Measurements from ENCODE around the gene PTPRN2.
"Not testable (repeated sequence)": the region's sequence is repeated elsewhere in the genome, so short reads cannot be mapped to it uniquely, and the experiment has no call there.

PTPRN2 gene

DNA sequence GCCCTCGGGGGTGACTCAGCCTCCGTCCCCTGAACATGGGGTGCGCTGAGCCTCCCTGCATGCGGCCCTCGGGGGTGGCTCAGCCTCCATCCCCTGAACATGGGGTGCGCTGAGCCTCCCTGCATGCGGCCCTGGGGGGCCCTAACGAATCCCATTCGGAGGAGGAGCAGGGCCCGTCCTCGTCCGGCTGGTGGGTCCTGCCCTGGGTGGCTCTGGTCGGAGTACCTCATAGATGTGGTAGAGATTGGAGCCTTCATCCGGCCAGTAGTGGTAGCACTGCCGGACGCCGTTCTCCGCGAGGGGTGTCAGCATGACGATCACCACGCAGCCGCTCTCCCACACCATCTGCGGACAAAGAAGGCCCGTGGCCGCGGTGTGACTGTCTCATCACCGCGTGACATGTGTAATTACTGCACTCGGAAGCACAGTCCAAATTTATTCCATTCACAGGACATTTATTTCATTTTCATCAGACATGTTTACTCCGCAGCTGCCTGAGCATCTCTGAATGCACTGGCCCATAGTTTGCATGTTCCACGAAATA lies 1009.8 kb downstream of the PTPRN2 start:
- DNase-seq (ENCODE audit: low spot score) = no peak

DNA sequence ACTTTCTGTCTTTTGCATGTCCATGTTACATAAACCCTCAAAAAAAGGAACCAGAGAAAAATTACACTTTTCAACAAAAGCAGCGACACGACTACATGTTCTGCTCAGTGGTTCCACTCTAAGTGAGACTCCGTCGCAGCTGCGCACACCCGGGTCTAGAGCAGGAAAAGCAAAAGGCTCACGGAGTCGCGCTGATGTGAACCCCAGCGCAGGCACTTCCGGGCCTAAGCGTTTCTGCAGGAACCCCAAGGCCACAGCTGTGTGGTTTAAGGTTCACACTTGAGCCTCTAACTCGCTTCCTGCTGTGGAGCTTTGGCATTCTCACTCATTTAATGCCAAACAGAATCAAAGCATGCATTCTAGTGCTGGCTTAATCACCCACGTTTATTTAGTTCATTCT lies 1010.6 kb downstream of the PTPRN2 start:
- no peak for DNase-seq (ENCODE audit: low spot score)

DNA sequence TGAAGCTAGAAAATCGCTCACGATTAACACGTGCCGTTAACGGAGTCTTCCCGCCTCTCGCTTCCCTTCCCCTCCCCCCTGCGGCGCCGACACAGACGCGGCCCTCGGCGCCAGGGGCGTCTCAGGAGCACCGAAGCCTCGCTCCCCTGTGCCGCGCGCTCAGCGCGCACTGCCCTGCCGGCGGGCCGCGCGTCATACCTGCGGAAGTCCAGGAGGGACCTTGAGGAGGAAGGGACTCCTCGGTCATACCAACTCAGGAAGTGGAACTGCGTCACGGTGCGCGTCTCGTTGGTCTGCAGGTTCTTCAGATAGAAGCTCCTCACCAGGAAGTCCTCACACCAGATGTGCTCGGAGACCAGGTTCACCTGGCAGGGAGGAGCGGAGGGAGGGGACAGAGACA lies 1011.2 kb downstream of the PTPRN2 start:
- peak; percentile 19 for DNase-seq (ENCODE audit: low spot score)

DNA sequence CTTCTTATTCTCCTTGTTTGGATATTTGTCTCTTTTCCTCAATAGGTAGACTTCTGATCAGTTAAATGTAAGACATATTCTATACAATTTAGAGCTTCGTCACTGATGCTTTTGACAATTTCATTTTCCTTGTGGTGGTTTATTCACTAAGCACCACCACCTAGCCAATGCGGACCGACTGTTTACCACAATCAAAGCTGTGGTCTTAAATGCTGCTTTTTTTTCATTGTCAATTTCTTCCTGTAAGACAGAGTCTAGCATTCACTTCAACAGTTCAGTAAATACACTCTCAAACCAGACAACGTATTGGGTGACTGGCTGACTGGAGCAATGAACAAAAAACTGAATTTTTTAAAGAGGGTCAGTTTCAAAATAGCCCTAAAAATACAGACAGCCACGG lies 1011.8 kb downstream of the PTPRN2 start:
- DNase-seq (ENCODE audit: low spot score) = no peak

DNA sequence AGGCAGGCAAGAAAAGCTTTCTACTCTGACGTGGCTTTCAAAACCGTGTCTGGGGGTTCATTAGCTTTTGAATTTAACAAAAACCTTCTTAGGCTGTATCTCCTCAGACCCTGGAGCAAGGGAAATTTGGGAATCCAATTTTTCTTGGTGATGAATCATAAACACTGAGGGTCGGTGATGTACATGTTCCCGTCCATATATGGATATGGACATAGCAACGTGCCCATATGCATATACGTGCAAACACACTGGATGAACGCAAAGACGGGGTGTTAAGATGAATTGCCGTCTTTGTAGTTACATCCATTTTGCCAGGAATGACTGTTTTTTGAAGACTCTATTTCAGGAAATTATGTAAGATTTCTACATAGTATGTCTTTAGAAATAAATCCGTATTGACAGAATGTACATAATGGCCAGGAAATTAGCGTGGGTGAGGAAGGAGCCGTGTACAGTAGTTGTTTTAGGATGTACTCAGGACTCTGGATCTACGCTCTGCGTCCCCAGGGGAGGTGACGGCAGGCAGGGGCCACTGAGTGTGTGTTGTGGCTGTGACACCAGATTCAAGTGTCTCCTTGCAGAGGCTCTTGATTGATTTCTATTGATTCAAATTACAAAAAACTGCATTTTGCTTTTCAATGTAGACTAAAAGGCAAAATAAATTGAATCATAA lies 1012.6 kb downstream of the PTPRN2 start:
- no peak for DNase-seq (ENCODE audit: low spot score)

DNA sequence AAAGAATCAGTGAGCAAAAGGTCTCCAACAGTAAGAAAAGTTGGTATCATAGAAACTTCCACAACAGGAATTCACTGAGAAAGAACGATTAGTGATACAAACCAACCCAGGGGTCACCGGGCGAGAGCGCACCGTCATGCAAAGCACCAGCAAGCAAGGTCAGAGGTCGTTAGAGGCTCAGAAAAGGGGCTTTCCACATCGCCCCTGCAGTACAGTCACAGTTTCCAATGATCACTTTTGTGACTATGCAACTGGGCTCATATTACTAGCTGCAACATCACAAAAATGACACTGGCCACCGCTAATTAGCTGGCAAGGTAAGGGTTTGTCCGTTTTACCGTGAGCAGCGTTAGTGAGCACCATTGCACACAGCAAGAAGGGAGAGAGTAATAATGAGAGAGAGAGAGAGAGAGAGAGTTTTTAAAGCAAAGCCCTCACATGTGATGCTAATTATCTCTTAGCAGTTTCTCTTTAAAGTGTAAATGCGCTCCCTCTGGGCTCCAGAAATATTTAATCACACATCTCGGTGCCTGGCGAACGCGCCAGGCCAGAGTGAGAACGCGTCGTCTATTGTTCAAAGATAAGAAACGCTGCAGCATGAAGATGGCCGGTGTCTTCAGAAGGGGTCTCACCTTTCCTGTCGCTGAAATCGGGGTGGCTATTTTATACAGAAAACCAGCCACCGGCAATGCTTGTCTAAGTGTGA lies 1013.4 kb downstream of the PTPRN2 start:
- DNase-seq (ENCODE audit: low spot score) = no peak

DNA sequence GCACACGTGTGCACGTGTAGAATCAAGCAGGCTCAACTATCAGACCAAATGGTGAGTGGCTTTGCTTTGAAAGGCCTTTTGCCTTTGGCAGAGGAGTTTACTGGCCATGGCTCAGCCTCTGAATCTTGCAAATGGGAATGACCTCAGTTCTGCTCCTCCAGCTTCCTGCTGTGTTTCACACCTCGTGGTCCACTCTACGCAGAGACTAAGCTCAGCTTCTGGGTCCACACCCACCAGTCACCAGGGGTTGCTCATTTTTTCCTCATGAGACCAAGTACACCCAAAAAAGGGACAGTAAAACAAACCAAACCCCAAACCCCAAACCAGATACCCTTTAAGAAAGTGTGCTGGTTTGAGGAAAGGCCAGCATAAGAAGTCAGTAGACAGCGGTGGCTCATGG lies 1014.4 kb downstream of the PTPRN2 start:
- DNase-seq (ENCODE audit: low spot score) = no peak

DNA sequence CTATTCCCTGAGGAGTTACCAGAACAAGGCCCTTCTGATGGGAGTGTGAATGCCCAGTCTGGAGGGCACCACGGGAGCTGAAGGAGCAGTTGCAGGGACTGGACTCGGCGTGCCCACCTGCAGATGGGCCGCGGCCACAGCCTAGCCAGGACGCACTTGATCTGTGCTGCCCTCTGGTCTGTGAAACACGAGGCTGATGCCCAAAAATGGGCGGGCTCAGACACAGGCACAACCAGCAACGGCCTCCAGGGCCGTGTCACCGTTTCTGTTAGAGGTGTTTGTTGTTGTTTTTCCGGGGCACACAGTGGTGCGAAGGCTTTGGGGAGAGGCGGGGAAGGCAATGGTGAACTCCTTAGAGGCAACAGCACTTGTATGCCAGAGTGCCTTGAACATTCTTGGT lies 1015.0 kb downstream of the PTPRN2 start:
- no peak for DNase-seq (ENCODE audit: low spot score)

DNA sequence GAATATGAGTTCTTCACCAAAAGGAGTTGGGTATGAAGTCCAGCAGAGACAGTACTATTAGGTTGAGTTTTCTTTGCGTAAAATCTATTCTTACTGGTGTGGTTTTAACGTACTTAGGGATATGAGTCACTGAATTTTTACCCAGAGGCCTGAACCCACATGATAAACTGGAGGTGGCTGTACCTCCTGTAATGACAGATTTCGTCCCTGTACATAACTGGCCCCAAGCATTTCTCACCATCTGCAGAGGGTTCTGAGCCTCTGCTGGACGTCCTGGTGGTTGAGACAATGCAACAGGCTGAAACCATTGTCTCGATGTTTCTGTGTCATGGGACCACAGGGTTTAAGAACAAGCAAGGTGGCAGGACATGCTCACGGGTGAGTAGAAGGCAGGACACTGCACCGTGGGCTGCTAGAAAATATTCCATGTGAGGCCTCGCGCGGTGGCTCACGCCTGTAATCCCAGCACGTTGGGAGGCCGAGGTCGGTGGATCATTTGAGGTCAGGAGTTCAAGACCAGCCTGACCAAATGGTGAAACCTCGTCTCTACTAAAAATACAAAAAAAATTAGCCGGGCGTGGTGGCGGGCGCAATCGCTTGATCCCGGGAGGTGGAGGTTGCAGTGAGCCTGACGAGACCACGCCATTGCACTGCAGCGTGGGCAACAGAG lies 1017.0 kb downstream of the PTPRN2 start:
- DNase-seq (ENCODE audit: low spot score) = no peak

DNA sequence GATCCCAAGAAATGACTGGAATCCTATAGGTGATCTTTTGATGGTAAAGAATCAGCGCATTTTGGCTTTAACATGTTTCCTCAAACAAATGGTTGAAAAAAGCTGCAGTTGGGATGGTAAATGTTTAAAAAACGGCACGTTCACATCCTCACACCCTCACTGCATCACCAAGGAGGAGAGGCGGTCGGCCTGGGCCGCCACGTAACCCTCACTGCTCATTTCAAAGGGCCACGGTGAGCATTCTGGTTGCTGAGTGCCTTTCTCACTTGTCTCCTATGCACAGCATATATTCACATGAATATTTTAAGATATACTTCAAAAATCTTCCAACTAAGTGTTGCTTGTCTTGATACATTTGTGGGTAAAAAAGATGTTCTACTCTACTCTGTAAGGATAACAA lies 1017.7 kb downstream of the PTPRN2 start:
- no peak for DNase-seq (ENCODE audit: low spot score)

DNA sequence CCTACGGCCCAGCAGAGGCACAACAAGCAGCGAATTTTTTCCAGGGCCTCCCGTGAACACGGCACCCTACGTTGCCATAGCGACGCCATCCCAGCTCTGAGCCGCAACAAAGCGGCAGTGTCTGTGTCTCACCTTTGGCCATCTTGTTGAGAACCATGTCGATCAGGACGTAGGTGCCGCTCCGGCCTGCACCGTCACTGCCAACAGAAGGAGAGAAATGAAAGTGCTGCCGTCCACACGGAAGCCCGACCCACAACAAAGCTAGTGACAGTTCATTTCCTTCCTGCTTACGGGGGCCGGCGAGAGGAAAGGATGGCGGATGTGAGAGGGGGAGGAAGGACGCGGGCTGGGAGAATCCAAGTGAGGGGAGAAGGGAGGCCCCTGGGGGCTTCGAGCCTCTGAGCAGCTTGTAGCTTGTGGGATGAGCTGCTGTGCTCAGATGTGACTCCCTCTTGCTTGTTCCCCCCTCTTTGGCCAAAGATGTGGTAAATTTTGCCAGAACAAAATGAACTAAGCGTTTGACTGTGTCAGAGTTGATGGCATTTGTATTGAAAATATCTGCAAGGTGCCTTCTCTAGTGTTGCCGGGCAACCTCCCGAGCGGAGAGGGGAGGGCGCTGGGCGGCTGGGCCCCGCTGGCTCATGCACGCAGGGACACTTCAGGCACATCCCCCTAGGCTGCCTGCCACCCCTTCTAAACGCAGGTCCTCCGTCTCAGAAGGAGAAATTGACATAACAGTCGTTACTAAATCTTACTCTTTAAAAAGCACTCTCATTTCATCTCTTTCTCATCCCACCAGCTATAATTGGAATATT lies 1018.6 kb downstream of the PTPRN2 start:
- peak; percentile 38 for DNase-seq (ENCODE audit: low spot score)

DNA sequence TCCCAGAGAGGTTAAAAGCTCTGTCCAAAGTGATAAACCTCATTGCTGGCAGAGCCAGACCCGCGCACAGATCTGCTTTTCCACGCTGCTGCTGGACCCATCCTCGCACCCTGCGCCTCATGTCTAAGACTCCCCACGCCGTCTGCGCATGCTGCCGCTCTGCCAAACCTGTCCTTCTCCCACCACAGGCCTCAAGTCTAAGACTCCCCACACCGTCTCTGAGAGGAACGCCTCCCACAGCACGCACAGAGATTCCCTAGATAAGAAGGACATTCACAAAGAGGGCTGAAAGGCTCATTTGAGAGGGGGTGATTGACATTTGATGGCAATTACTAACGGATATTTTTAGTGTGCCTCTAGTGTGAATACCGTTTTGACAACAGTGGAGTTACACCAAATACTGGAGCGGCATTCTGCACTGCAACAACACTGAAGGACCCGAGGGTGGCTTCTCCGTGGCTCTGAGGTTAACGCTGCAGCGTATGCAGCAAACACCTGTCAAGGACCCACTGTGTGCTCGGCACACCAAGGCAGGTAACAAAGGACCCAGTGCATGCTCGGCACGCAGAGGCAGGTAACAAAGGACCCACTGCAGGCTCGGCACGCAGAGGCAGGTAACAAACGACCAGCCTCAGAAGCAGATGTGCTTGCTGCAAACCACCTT lies 1019.4 kb downstream of the PTPRN2 start:
- no peak for DNase-seq (ENCODE audit: low spot score)

DNA sequence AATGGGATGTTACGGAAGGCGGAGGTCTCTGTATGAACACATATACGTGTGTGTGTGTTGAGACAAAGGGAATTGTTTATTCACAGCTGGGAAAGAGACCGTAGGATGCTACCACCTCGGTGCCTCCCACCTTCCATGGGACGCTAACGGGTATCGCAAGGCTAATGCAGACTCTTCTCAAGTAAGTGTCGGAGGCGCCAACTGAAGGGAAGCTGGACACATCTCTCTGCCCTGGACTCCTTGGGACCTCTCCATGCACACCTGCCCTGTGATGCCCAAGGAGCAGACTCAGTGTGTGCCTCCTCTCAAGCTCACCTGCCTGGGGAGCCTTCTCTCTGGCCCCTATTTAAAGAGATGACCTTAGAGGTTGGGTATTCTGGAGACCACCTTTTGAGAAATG lies 1020.0 kb downstream of the PTPRN2 start:
- DNase-seq (ENCODE audit: low spot score) = no peak

DNA sequence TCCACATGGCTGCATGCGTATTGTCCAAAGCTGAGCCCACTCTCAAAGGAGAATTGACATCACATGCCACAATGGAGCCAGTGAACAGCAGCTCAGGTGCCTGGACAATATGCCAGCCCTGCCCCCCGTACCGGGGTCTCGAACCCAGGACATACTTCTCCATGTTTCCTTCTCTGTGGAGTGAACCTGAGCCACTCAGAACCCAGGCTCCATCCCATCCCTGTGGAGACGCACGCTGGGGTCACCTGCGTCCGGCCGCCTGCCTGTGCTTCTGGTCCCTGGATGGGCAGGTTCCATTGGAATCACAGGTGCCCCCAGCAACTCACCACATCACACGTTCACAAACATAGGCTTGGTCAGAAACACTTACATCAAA lies 1021.0 kb downstream of the PTPRN2 start:
- no peak for DNase-seq (ENCODE audit: low spot score)

DNA sequence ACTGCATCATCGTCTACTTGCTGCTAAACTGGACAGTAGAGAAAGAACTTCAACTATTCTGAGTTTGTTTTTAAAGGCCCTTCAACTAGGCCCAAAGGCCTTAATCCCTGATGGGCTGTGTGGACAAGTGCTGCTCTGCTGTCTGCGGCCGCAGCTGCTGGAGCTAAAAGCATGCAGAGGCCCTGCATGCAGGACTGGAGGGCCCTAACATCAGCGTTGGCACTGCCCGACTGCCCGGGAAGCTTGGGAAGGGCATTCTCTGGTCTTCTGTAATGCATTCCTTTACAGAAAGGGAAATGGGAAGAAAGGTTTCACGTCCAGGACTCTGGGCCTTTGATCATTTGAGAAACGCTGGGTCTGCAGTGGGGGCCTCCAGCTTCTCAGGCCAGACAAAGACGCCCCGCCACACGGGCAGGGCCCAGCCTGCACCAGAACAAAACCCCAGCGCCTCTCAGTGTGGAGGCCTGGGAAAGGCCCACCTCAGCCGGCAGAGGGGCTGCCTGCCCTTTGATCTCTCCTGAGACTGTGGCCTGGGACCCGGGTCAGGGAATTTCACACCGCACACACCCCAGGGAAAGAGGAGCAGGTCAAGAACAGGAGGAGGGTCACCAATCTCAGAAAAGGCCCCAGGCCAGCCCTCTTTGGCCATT lies 1021.5 kb downstream of the PTPRN2 start:
- no peak for DNase-seq (ENCODE audit: low spot score)

DNA sequence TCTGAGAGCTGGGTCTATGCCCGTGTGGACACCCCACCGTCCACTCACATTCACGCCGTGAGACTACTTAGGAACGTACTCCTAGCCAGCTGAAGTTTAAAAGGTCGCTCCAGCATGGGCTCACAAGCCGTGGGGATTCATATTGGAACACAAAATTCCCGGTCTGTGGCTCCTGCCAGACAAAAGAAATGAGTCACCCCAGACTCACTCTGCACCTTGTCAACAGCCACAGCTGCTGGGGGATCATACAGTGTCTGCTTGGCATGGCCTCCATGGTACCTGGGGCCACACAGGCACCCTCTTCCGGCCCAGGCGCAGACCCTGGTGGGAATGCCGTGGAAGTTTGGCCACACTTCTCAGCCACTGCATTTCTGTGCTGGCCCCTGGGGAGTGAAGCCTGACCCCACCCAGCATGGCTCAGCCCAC lies 1022.4 kb downstream of the PTPRN2 start:
- no peak for DNase-seq (ENCODE audit: low spot score)

DNA sequence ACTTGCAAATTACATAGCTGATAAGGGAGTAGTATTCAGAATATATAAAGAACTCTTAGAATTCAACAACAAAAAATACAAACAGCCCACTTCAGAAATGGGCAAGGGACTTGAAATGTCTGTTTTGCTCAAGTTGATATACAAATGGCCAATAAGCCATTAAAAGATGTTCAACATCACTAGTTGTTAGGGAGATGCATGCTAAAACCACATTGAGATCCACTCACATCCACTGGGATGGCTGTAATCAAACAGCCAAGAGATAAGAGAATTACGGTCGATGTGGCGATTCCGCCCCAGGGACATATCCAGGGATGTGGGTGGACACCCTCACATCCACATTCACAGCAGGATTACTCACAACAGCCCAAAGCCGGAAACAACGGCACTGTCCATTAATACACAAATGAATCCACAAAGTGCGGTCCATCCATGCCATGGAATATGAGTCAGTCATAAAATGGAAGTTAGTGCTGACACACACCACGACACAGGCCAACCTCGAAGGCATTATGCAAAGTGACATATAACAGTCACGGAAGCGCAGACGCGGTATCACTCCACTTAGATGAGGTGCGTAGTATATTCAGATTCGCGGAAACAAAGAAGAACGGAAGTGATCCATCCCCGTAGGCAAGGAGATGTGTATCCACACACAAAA lies 1023.0 kb downstream of the PTPRN2 start:
- no peak for DNase-seq (ENCODE audit: low spot score)

DNA sequence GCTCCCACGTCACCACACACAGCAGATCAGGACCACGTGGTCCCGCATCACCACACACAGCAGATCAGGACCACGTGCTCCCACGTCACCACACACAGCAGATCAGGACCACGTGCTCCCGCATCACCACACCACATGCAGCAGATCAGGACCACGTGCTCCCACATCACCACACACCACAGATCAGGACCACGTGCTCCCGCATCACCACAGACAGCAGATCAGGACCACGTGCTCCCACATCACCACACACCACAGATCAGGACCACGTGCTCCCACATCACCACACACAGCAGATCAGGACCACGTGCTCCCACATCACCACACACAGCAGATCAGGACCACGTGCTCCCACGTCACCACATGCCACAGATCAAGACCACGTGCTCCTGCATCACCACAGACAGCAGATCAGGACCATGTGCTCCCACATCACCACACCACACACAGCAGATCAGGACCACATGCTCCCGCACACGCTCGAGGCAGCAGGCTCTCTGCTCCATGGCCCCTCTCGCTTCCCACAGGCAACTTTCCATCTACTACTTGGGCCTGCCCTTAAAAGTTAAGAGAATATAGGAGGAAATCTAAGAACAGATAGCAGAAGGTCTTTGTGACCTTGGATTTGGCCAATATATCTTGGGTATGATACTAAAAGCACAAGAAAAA lies 1024.0 kb downstream of the PTPRN2 start:
- DNase-seq (ENCODE audit: low spot score) = not testable (repeated sequence)

DNA sequence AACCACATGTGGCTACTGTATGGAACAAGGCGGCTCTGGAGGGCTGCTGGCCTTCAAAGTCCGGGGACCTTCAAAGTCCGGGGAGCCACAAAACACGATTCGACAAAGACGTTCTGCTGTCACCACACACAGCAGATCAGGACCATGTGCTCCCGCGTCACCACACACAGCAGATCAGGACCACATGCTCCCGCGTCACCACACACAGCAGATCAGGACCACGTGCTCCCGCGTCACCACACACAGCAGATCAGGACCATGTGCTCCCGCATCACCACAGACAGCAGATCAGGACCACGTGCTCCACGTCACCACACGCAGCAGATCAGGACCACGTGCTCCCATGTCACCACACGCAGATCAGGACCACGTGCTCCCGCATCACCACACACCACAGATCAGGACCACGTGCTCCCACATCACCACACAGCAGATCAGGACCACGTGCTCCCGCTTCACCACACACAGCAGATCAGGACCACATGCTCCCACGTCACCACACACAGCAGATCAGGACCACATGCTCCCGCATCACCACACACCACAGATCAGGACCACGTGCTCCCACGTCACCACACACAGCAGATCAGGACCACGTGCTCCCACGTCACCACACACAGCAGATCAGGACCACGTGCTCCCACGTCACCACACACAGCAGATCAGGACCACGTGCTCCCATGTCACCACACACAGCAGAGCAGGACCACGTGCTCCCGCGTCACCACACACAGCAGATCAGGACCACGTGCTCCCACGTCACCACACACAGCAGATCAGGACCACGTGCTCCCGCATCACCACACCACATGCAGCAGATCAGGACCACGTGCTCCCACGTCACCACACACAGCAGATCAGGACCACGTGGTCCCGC lies 1024.9 kb downstream of the PTPRN2 start:
- DNase-seq (ENCODE audit: low spot score) = not testable (repeated sequence)
